ENCODE data around the gene JADE1.

GRCh38 chr4:128825226-128825625 lies 15.7 kb downstream of the JADE1 start:
- TF ChIP-seq CTCF (IDR thresholded peaks at IDR 0.05) (no peak), POLR2AphosphoS5 (IDR thresholded peaks at IDR 0.05) (no peak), POLR2A (IDR thresholded peaks at IDR 0.05) (no peak), EP300 (IDR thresholded peaks at IDR 0.05; ENCODE audit: low read depth) (no peak)
